Activated CD8-positive, alpha-beta T cell treated with anti-CD3 and anti-CD28 coated beads for 36 hours (primary cell): ENCODE measurements around the gene PRODH. TPM values are rescaled to one million over a fixed set of nuclear protein-coding genes. Genes with fewer than 3 reads are reported as not detected.
"Not testable (repeated sequence)": the region's sequence is repeated elsewhere in the genome, so short reads cannot be mapped to it uniquely, and the experiment has no call there.

Experiments used
- ATAC-seq: fragments of 200-7000 bp; cut with Tn5 transposase; one replicate; pipeline ENCODE4 v1.10.0; 2021; ENCODE audit warnings: mild to moderate bottlenecking, moderate library complexity
- CTCF ChIA-PET: fragments of 350-600 bp; sonication (Branson Sonifier 250); formaldehyde crosslinking; loops from one replicate; lab custom pipeline; 2021; ENCODE audit warnings: antibody characterized with exemption; lab: Charles Lee
- POLR2A ChIA-PET: fragments of 350-600 bp; sonication (Branson Sonifier 250); formaldehyde crosslinking; loops from one replicate; lab custom pipeline; 2021; ENCODE audit warnings: antibody characterized with exemption; lab: Charles Lee
- DNase-seq: peaks from one replicate; pipeline ENCODE4 v3.0.0-alpha.2; 2020
- H3K27ac Mint-ChIP-seq: one replicate; pipeline ENCODE4 v1.8.0; 2021; ENCODE audit warnings: mild to moderate bottlenecking, mixed read lengths
- H3K27me3 Mint-ChIP-seq: one replicate; pipeline ENCODE4 v1.8.0; 2021; ENCODE audit warnings: mixed read lengths
- H3K36me3 Mint-ChIP-seq: one replicate; pipeline ENCODE4 v1.8.0; 2021; ENCODE audit warnings: low read depth, mixed read lengths
- H3K4me1 Mint-ChIP-seq: one replicate; pipeline ENCODE4 v1.8.0; 2021; ENCODE audit warnings: low read depth, mixed read lengths
- H3K4me3 Mint-ChIP-seq: one replicate; pipeline ENCODE4 v1.8.0; 2021; ENCODE audit warnings: mild to moderate bottlenecking, moderate library complexity, mixed read lengths
- H3K9me3 Mint-ChIP-seq: one replicate; pipeline ENCODE4 v1.8.0; 2021; ENCODE audit warnings: mixed read lengths
- CTCF ChIP-seq: fragments of 200-600 bp; IDR thresholded peaks from one replicate; pipeline ENCODE4 v1.8.0; 2022; ENCODE audit warnings: antibody characterized with exemption, mild to moderate bottlenecking
- intact Hi-C: fragments of 100-400 bp; cut with micrococcal nuclease; formaldehyde crosslinking; loops from one replicate; pipeline ENCODE4 v1.10.0; 2022
- total RNA-seq, 2 experiments: library from RNA; stranded (reverse); gene quantifications; one replicate each; pipeline ENCODE4 v1.2.3, GENCODE V29; 2021

PRODH gene
- total RNA-seq, 2 experiments from 2014 or later, result not detected

GRCh38 chr22:18965526-18966421 is 29.7 kb upstream of the PRODH start:
- intact Hi-C loops, result no loop called here
- H3K4me3 Mint-ChIP-seq, result no peak overlapping the region
- peaks cover 3% of the 10 kb centered on the region for H3K4me1 Mint-ChIP-seq
- POLR2A ChIA-PET, result no interaction called here
- no peaks in the 10 kb centered on the region for H3K36me3 Mint-ChIP-seq
- H3K27ac Mint-ChIP-seq, result no peak overlapping the region
- DNase-seq (no peak), ATAC-seq (no peak)
- CTCF ChIA-PET, result no interaction called here
- H3K9me3 Mint-ChIP-seq, result no peaks in the 10 kb centered on the region
- no peak for TF ChIP-seq CTCF
- H3K27me3 Mint-ChIP-seq, result peaks cover 9% of the 10 kb centered on the region

GRCh38 chr22:18964501-18965265 is 28.6 kb upstream of the PRODH start:
- H3K27ac Mint-ChIP-seq, CTCF ChIA-PET, H3K4me3 Mint-ChIP-seq, H3K27me3 Mint-ChIP-seq, POLR2A ChIA-PET, H3K9me3 Mint-ChIP-seq, H3K36me3 Mint-ChIP-seq, DNase-seq, H3K4me1 Mint-ChIP-seq, intact Hi-C loops, ATAC-seq: not testable (repeated sequence)

- intact Hi-C loops, DNase-seq, POLR2A ChIA-PET: not testable (repeated sequence)
These were observed 28.0 kb upstream of the PRODH start for GRCh38 chr22:18964051-18964450.

GRCh38 chr22:18962308-18962635 is 26.2 kb upstream of the PRODH start:
- H3K9me3 Mint-ChIP-seq, result no peaks in the 10 kb centered on the region
- no peak overlapping the region for H3K4me3 Mint-ChIP-seq
- no peak for DNase-seq
- no peaks in the 10 kb centered on the region for H3K27me3 Mint-ChIP-seq
- H3K4me1 Mint-ChIP-seq, result peaks cover 3% of the 10 kb centered on the region
- intact Hi-C loops, result no loop called here
- ChIA-PET POLR2A (interaction anchor here (0.6 kb wide), 1 partner anchor 46 kb away, joined by 3 read pairs; no protein-coding TSS in a partner anchor), CTCF (no interaction called here)
- no peak for ATAC-seq
- no peak overlapping the region for H3K27ac Mint-ChIP-seq
- no peak for TF ChIP-seq CTCF
- H3K36me3 Mint-ChIP-seq, result no peaks in the 10 kb centered on the region

More at GRCh38 chr22:18964051-18964450, 28.0 kb upstream of the PRODH start:
- H3K4me1 Mint-ChIP-seq, H3K27me3 Mint-ChIP-seq, H3K27ac Mint-ChIP-seq, H3K9me3 Mint-ChIP-seq, CTCF ChIA-PET, H3K36me3 Mint-ChIP-seq, H3K4me3 Mint-ChIP-seq, ATAC-seq: not testable (repeated sequence)

GRCh38 chr22:18961632-18962307 is 25.7 kb upstream of the PRODH start:
- DNase-seq, ATAC-seq, H3K27ac Mint-ChIP-seq, H3K27me3 Mint-ChIP-seq, H3K4me1 Mint-ChIP-seq, POLR2A ChIA-PET, CTCF ChIA-PET, H3K4me3 Mint-ChIP-seq, intact Hi-C loops, H3K36me3 Mint-ChIP-seq, H3K9me3 Mint-ChIP-seq: not testable (repeated sequence)

- ATAC-seq, CTCF ChIA-PET, H3K27me3 Mint-ChIP-seq, H3K4me3 Mint-ChIP-seq, intact Hi-C loops, H3K4me1 Mint-ChIP-seq, H3K36me3 Mint-ChIP-seq, H3K9me3 Mint-ChIP-seq, POLR2A ChIA-PET, H3K27ac Mint-ChIP-seq, DNase-seq: not testable (repeated sequence)
These were observed 25.1 kb upstream of the PRODH start for GRCh38 chr22:18961201-18961600.

GRCh38 chr22:18960166-18960820 is 24.2 kb upstream of the PRODH start:
- H3K36me3 Mint-ChIP-seq, POLR2A ChIA-PET, H3K27me3 Mint-ChIP-seq, CTCF ChIA-PET, H3K4me1 Mint-ChIP-seq, H3K9me3 Mint-ChIP-seq, H3K4me3 Mint-ChIP-seq, DNase-seq, intact Hi-C loops, ATAC-seq, H3K27ac Mint-ChIP-seq: not testable (repeated sequence)

GRCh38 chr22:18959741-18960140 is 23.6 kb upstream of the PRODH start:
- DNase-seq, H3K9me3 Mint-ChIP-seq, ATAC-seq, H3K27ac Mint-ChIP-seq, POLR2A ChIA-PET, intact Hi-C loops, H3K4me1 Mint-ChIP-seq, CTCF ChIA-PET, H3K27me3 Mint-ChIP-seq, H3K36me3 Mint-ChIP-seq, H3K4me3 Mint-ChIP-seq: not testable (repeated sequence)

GRCh38 chr22:18959266-18959665 is 23.2 kb upstream of the PRODH start:
- POLR2A ChIA-PET, intact Hi-C loops, H3K36me3 Mint-ChIP-seq, H3K9me3 Mint-ChIP-seq, H3K27ac Mint-ChIP-seq, ATAC-seq, H3K4me3 Mint-ChIP-seq, H3K4me1 Mint-ChIP-seq, DNase-seq, H3K27me3 Mint-ChIP-seq, CTCF ChIA-PET: not testable (repeated sequence)
